Measurements from ENCODE around the gene PKN2. TPM values are rescaled to one million over a fixed set of nuclear protein-coding genes. Genes with fewer than 3 reads are reported as not detected.
"Not testable (repeated sequence)": the region's sequence is repeated elsewhere in the genome, so short reads cannot be mapped to it uniquely, and the experiment has no call there.

Gene PKN2
- total RNA-seq, 1 donor from 2014 or later: 65.1 TPM

GRCh38 chr1:88825721-88826120 lies 141.6 kb downstream of the PKN2 start:
- Mint-ChIP-seq H3K27ac (no peak overlapping the region), H3K4me1 (peaks cover 5% of the 10 kb centered on the region), H3K36me3 (peaks cover 11% of the 10 kb centered on the region), H3K4me3 (no peak overlapping the region), H3K27me3 (ENCODE audit: low read depth) (no peaks in the 10 kb centered on the region), H3K9me3 (no peaks in the 10 kb centered on the region)
- no peak for DNase-seq (ENCODE audit: low spot score in 2 of 2, unreplicated experiment in 2 of 2)
- TF ChIP-seq CTCF (IDR thresholded peaks at IDR 0.05; ENCODE audit: unreplicated experiment): no peak

- TF ChIP-seq CTCF (IDR thresholded peaks at IDR 0.05; ENCODE audit: unreplicated experiment): no peak
- DNase-seq (ENCODE audit: low spot score in 2 of 2, unreplicated experiment in 2 of 2): no peak
- H3K36me3 Mint-ChIP-seq: peaks cover 11% of the 10 kb centered on the region
- no peaks in the 10 kb centered on the region for H3K27me3 Mint-ChIP-seq (ENCODE audit: low read depth)
- no peaks in the 10 kb centered on the region for H3K9me3 Mint-ChIP-seq
- H3K4me1 Mint-ChIP-seq: no peaks in the 10 kb centered on the region
- H3K4me3 Mint-ChIP-seq: no peak overlapping the region
- H3K27ac Mint-ChIP-seq: no peak overlapping the region
Observed at GRCh38 chr1:88847643-88848042, 163.6 kb downstream of the PKN2 start.

GRCh38 chr1:88851303-88852063 lies 167.4 kb downstream of the PKN2 start:
- H3K4me1 Mint-ChIP-seq: no peaks in the 10 kb centered on the region
- no peak for TF ChIP-seq CTCF (IDR thresholded peaks at IDR 0.05; ENCODE audit: unreplicated experiment)
- H3K27ac Mint-ChIP-seq: no peak overlapping the region

GRCh38 chr1:88867743-88868521 lies 183.9 kb downstream of the PKN2 start:
- no peak for DNase-seq (ENCODE audit: low spot score in 2 of 2, unreplicated experiment in 2 of 2)
- no peaks in the 10 kb centered on the region for H3K27me3 Mint-ChIP-seq (ENCODE audit: low read depth)
- peaks cover 13% of the 10 kb centered on the region for H3K36me3 Mint-ChIP-seq
- H3K4me3 Mint-ChIP-seq: no peak overlapping the region
- H3K9me3 Mint-ChIP-seq: no peaks in the 10 kb centered on the region
- no peak for TF ChIP-seq CTCF (IDR thresholded peaks at IDR 0.05; ENCODE audit: unreplicated experiment)
- no peaks in the 10 kb centered on the region for H3K4me1 Mint-ChIP-seq
- no peak overlapping the region for H3K27ac Mint-ChIP-seq

More at GRCh38 chr1:88851303-88852063, 167.4 kb downstream of the PKN2 start:
- DNase-seq (ENCODE audit: low spot score in 2 of 2, unreplicated experiment in 2 of 2): no peak
- no peaks in the 10 kb centered on the region for H3K27me3 Mint-ChIP-seq (ENCODE audit: low read depth)
- peaks cover 17% of the 10 kb centered on the region for H3K36me3 Mint-ChIP-seq
- H3K9me3 Mint-ChIP-seq: no peaks in the 10 kb centered on the region
- no peak overlapping the region for H3K4me3 Mint-ChIP-seq

- H3K27ac Mint-ChIP-seq, H3K4me3 Mint-ChIP-seq, H3K4me1 Mint-ChIP-seq: not testable (repeated sequence)
Observed at GRCh38 chr1:88869644-88870043, 185.6 kb downstream of the PKN2 start.

GRCh38 chr1:88873737-88874349 lies 189.8 kb downstream of the PKN2 start:
- no peak for DNase-seq (ENCODE audit: low spot score in 2 of 2, unreplicated experiment in 2 of 2)
- Mint-ChIP-seq H3K9me3 (no peaks in the 10 kb centered on the region), H3K4me3 (no peak overlapping the region), H3K27me3 (ENCODE audit: low read depth) (no peaks in the 10 kb centered on the region), H3K4me1 (peaks cover 5% of the 10 kb centered on the region), H3K36me3 (peaks cover 5% of the 10 kb centered on the region), H3K27ac (peak overlapping the region; percentile 52)
- TF ChIP-seq CTCF (IDR thresholded peaks at IDR 0.05; ENCODE audit: unreplicated experiment): no peak

More at GRCh38 chr1:88869644-88870043, 185.6 kb downstream of the PKN2 start:
- H3K36me3 Mint-ChIP-seq; H3K27me3 Mint-ChIP-seq (ENCODE audit: low read depth); DNase-seq (ENCODE audit: low spot score in 2 of 2, unreplicated experiment in 2 of 2); H3K9me3 Mint-ChIP-seq: not testable (repeated sequence)
